Cerebellar cortex (tissue), 1 donor: ENCODE data around the gene ALKAL2.

Experiments
- DNase-seq: peaks from one replicate; pipeline ENCODE4 v3.0.0-alpha.2; 2015; ENCODE audit warnings: low spot score

Gene ALKAL2

DNA sequence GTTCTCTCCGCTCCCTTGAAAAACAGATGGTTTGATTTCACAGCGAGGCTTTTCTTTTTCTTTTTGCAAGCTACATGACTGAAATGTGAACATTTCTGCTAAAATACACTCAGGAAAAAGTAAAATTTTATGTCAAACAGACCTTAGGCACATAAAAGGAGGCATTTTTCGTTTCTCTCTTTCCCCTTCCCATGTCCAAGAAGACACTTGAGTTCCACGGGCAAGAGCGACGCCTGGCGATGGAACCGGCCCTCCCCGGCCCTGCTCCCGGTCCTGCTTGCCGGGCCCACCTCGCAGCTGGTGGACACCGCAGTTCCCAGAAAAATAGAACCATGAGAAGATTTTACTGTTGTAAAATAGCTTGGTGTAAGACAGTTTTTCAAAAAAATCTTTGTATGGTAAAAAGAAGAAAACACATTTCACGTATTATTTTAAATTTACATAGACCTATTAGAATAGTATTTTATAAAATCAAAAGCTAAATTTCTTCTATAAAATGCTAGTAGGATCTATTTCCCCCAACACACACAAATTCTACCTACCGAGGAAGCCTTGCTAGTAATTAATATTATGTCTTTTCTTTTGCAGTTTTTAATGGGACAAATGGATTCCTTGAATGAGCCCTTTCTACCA, 2.3 kb upstream of the ALKAL2 start:
- DNase-seq = peak; percentile 65

GRCh38 chr2:289362-290089, 1.6 kb upstream of the ALKAL2 start:
- no peak for DNase-seq

DNA sequence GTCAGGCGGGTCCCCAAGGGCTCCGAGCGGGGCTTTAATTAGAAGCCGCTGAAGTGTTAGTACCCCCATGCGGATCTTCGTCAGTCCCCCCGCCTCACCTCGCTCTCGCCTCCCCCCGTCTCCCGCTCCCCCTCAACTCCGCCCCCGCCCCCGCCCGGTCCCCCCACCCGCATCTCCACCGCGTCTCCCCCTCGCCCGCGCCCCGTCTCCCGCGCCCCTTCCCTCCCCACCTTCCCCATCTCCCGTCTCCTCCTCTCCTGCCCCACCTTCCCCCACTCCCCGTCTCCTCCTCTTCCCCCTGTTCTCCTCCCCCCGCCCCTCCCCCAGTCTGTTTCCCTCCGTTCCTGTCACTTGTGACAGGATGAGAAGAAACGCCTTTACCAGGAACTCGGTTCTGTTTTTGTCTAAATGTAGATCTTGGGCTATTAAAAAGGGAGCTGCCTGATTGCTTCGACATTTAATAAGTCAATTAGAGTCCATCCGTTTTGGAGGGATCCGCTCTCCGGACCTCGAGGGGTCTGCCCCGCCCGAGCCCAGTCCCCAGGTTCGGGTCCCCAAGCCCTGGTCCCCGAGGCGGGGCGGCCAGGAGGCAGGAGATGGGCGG, 969 bp upstream of the ALKAL2 start:
- DNase-seq = no peak

DNA sequence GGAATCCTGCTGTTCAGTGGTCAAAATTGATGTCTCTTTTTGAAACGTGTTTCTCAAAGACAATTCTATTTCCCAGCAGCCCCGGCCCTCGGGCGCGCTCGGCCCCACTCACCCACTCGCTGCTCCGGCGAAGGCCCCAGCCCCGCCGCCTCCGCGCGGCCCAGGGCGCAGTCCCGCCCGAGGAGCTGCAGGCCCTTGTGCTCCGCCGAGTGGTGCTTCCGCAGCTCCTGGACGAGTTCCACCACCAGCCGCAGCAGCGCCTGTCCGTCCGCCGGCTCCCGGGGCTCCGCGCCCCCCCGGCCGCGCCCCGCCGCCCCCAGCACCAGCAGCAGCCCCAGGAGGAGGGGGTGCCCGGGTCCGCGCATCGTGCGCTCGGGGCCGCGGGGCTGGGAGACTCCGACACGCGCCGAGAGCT, 413 bp downstream of the ALKAL2 start:
- no peak for DNase-seq

DNA sequence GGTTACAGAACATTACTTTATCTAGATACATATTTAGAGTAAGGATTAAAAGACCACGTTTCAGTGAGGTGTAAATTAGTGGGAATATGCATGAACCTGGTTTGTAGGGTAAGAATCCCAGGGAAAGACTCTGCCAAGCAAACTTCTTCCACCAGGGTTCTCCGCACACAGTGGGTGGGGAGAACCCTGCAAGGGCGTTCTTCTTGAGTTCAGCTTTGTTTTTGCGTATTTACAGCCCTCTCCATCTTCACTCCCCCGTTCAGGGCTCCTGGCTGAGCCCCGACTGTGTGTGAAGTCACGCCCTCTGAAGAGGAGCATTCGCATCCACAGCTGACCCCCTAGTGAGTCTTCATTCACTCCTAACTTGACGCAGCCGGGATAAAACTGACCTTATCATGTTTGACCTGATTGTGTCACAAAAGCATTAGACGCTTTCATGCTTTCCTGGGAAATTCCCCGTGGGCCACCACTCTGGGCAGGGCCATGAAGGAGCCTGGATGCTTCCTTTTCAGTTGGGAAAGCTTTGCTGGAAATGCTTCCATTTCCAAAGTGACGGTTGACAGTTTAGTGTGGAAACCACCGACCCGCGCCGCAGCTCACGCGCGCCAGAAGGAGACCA, 1.0 kb downstream of the ALKAL2 start:
- no peak for DNase-seq

- no peak for DNase-seq
Observed at GRCh38 chr2:286035-286434, 1.9 kb downstream of the ALKAL2 start.

- no peak for DNase-seq
Observed at GRCh38 chr2:285531-285930, 2.4 kb downstream of the ALKAL2 start.

DNA sequence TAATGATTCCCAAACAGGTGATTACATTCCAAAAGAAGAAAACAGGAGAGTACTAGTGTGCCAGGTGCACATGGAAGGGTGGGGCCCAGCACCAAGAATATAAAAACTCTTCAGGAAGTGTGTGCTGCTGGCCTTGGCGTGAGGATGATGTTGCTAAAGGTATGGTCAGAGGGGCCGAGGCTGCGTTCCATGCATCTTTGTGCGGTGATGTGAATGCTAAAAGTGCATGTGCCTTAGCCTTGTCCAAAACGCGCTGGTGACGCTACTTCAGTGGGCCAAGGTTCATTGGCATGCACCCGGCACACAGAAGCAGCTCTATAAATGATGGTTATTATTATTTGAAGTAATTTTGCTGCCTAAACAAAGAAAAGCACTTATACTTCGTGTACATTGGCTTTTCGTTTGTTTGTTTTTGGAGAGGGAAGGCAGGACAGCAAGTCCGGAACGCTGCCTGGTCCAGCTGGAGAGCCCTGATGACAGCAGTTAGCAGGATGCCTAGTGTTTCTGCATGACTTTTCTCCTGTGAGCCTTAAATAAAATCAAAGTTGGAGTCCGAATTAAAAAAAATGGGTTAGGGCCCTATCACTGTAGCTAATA, 2.9 kb downstream of the ALKAL2 start:
- DNase-seq = no peak

DNA sequence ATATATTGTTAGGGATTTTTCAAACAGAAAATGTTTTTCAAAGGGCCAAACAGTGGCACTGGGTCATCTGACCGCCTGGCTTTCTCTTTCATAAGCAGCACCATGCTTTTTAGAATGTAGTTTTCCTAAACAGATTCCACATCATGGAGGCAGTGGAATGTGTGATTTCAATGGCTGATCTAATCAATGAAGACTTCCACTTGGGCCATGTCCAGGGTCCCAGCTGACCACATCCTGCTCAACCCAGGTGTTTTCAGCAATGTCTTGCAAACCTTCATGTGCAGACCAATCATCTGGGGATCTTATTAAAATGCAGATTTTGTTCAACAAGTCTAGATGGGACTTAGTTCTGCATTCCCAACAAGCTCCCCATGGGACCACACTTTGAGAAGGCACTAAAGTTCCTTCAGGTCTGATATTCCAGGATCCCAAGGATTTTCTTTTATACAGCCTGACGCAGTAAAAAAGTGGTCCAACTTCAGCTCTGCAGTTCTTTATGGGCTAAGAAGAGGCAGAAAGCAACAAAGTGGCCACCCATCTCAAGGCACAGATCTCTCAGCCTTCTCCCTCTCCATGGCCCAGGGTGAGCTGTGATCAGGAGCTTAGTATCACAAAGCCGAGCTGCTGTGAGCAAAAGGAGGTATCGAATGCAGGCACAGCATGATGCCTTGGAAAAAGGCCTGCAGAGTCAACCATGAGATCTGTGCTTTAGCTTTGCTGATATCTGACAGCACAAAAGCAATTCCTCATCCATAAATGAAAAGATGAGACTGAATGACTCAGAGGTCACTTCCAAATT, 3.7 kb downstream of the ALKAL2 start:
- no peak for DNase-seq

DNA sequence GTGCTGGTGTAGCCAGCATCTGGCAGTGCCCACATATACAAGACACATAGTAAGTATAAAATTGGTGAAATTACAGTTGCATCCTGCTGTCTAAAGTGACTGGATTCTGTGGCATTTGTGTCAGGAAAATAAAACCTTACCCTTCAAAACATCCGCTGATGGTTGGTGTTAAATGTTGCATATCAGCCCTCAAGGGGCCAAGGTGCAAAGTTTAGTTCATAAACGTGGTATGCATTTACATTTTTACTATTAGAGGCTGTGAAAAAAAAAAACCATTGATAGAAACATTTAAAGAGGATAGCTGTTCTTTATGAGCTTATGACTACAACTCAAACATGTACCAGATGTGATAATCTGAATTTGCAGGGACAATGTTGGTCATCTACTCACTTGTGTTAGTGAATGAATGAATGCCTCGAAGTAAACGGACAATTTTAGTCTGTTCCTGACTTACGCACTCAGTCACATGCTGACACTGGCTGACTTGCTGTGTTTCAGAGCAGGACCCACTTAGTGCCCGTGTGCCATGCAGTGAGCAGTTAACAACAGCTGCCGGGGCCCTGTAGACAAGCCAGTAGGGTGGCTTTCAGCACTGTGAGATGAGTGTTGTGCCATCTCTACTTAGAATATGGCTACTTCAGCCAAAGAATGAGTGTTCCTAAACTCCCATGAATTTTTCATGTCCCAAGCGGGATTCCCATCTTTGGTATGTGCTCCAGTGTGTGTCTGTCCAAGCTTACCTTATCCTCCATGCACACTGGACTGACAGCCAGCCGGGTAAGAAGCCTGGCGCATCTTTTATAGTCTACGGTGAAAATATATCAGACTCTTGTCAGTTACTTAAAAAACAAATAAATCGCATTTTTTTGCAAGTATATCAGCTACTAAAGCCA, 5.3 kb downstream of the ALKAL2 start:
- DNase-seq = no peak

DNA sequence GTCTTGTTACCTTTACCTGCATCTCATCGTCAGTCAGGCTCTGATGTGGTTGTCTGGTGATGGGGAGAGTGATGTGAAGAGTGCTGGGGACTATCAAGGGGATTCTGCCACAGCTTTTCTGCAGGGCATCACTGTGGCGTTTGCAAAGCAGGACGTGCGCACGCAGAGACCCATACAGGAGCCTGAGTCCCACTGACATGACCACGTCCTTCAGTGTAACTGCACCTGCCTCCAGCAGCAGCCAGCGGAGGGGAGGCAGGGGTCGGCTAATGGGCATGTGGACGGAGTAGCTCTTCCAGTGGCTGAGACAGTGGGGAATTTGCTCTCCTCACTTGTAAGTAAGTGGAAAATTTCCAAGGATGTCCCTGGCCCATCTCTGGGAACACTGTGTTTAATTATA, 6.5 kb downstream of the ALKAL2 start:
- DNase-seq = no peak

GRCh38 chr2:280650-281110, 7.2 kb downstream of the ALKAL2 start:
- no peak for DNase-seq

DNA sequence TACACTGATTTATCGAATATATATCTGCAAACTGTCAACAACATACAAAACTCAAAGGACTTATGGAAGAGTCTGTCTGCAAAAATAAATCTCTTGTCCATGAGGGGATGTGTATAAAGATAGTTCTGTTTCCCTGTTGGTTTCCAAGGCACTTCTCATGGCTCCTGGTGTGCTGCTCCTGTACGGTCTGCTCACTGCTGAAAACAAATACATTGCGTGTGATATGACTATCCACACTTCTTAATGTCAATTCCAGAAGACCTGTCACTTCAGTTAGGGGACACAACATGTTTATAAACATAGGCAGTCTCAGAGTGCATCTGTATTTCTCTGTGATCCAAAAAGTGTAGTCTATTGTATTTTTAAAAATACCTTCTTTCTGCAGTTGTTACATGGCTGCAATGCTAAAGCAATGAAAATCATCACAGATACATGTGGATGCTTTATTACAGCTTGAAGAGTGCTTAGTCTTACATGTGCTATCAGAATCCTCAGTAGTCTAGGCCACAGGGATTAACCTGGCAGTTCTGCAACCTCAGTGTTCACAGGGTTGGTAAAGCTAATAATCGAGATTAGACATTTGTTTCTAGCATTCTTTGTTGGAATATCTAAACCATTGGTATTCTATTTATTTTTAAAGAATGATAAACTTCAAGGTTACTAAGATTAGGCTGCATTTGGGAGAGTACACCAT, 7.8 kb downstream of the ALKAL2 start:
- no peak for DNase-seq

DNA sequence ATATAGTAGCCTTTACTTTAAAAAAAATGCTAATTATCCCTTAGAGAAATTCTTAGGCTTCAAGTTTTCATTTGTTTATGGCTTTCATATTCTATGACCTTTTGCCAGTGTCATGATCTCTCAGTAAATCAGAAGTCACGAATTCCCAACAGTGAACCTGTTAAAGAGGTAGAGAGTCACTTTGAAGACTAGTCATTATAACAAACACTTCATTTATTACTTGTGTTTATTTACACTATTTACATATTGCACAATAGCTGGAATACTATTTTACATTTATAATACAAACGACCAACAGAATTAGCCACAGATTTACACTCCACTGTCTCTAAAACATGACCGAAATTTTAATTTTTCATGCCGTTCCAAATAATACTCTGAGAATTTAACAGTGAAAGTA, 8.5 kb downstream of the ALKAL2 start:
- no peak for DNase-seq

- no peak for DNase-seq
Observed at GRCh38 chr2:278927-279320, 9.0 kb downstream of the ALKAL2 start.

DNA sequence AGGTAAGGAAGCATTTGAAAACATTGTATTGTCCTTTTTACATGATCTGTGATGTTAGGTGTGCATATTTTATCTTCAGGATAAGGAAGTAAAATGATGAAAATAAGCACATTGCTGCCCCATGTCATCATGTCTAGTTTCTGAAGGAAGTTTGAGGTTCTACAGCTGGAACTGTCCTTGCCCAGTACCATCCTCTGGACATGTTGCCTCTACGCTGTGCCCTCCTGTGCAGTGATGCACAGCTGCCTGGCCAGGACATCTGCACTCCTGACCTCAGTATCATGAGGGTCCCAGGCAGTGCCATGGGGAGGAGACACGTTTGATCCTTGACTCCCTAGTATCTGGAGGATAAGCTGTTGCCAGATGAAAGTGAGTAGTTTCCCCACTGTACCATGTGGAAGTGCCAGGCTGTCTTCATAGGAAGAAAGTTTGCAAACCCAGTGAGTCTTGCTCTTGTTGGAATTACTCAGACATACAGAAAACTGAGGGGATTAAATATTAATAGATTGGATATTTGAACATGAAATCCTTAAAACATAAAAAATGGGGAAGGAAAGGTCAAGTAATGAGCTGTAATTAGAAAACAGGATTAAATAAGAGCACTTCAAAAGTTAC, 9.5 kb downstream of the ALKAL2 start:
- DNase-seq = no peak

- no peak for DNase-seq
Observed at GRCh38 chr2:275466-275865, 12.4 kb downstream of the ALKAL2 start.

DNA sequence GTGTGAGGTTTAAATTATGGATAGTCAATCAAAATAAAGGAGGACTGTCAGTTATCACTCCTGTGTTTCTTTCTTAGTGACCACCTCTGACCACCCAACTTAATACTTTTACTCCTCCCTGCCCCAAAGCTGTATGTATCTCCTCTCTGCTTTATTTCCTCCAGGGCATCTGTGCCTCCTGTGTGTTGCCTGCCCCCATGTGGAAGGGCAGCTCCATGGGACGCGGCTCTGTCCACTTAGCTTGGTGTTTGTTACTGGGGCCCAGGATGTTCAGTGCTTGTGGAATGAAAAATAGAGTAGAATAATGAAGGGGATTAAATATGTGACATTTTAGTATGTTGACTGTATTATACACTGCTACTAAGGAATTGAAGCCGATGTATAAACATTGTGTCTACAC, 13.4 kb downstream of the ALKAL2 start:
- DNase-seq = no peak

DNA sequence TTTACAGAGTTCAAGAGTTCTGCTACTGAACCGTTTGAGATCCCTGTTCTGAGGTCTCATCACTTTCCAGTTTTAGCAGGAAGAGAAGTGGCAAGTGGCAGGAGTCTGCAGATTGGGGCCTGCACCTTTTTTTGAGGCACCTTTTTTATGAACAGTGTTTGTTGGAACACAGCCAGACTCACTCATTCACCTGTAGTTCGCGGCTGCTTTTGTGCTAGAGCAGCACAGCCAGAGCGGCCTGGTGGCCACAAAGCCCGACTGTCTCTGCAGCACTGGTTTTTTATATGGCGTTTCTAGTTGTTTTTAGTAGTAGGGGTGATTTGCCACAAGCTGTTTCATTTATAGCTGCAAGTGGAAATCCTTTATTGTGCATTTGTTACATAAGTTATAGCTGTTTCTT, 14.6 kb downstream of the ALKAL2 start:
- DNase-seq = no peak

DNA sequence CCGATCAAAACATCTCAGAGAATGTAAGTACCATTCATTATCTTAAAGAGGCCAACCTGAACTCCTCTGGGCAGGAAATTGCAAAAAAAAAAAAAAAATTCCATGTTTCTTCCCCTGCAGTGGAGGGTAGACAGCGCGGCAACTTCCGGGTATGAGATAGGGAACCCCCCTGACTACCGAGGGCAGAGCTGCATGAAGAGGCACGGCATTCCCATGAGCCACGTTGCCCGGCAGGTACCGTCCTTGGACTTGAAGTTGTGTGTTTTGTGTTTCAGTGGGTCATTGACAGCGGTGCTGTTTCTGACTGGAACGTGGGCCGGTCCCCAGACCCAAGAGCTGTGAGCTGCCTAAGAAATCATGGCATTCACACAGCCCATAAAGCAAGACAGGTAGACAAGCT, 16.0 kb downstream of the ALKAL2 start:
- DNase-seq = no peak
